Right lobe of liver (tissue), 4 donors: Measurements from ENCODE around the gene HEATR5B.

Source experiments
- POLR2A ChIP-seq: fragments of 450-650 bp; IDR thresholded peaks from one replicate; pipeline ENCODE4 v1.6.1; 2017; ENCODE audit warnings: antibody characterized with exemption, mild to moderate bottlenecking
- TF ChIP-seq, protein P1 (sequence below), 4 donors: fragments of 200-600 bp in 3 of 4; fragments of 450-650 bp in 1 of 4; IDR thresholded peaks; one replicate each; pipeline versions ENCODE4 v1.5.1 to v1.8.0; 2016 to 2022; ENCODE audit warnings: antibody characterized with exemption in 4 of 4, mild to moderate bottlenecking in 2 of 4
- donor health status: DM: no; HTN: no; CAD: no.
- donor health status: DM: no; HTN: no; CAD: no.
- donor health status: DM: no; HTN: yes; CAD: no.

DNA sequence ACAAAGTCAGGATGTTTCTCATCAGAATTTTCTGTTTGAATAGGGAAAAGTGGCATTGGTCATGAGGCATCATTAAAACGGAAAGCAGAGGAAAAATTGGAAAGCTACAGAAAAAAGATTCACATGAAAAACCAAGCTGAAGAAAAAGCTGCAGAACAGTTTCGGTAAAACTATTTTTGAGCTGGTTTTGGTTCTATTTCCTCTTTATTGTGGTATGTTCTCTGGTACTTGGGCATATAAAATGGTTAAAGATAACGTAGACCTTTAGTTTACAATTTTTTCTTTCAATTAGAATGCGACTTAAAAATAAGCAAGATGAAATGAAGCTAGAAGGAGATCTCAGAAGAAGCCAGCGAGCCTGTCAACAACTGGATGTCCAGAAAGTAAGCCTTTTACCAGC, 7.7 kb upstream of the HEATR5B start:
- TF ChIP-seq, protein P1, sequence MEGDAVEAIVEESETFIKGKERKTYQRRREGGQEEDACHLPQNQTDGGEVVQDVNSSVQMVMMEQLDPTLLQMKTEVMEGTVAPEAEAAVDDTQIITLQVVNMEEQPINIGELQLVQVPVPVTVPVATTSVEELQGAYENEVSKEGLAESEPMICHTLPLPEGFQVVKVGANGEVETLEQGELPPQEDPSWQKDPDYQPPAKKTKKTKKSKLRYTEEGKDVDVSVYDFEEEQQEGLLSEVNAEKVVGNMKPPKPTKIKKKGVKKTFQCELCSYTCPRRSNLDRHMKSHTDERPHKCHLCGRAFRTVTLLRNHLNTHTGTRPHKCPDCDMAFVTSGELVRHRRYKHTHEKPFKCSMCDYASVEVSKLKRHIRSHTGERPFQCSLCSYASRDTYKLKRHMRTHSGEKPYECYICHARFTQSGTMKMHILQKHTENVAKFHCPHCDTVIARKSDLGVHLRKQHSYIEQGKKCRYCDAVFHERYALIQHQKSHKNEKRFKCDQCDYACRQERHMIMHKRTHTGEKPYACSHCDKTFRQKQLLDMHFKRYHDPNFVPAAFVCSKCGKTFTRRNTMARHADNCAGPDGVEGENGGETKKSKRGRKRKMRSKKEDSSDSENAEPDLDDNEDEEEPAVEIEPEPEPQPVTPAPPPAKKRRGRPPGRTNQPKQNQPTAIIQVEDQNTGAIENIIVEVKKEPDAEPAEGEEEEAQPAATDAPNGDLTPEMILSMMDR (IDR thresholded peaks at IDR 0.05), result no peak
- TF ChIP-seq POLR2A, result no peak
